Thyroid gland (tissue), 4 donors: ENCODE results near the gene GTF3C4.

Experiments
- POLR2A ChIP-seq, 2 donors: fragments of 450-650 bp; IDR thresholded peaks; one replicate each; pipeline ENCODE4 v1.6.1; 2017; ENCODE audit warnings: antibody characterized with exemption in 2 of 2, mild to moderate bottlenecking in 2 of 2, moderate library complexity in 1 of 2
- TF ChIP-seq, protein P1 (sequence below), 6 experiments: fragments of 200-600 bp in 3 of 6; fragments of 450-650 bp in 3 of 6; sonication (generic) in 3 of 6; IDR thresholded peaks; one replicate each; pipeline ENCODE4 v1.5.1; 2016 to 2019; ENCODE audit warnings: antibody characterized with exemption in 6 of 6, mild to moderate bottlenecking in 2 of 6, inconsistent platforms in 1 of 6, moderate library complexity in 1 of 6

DNA sequence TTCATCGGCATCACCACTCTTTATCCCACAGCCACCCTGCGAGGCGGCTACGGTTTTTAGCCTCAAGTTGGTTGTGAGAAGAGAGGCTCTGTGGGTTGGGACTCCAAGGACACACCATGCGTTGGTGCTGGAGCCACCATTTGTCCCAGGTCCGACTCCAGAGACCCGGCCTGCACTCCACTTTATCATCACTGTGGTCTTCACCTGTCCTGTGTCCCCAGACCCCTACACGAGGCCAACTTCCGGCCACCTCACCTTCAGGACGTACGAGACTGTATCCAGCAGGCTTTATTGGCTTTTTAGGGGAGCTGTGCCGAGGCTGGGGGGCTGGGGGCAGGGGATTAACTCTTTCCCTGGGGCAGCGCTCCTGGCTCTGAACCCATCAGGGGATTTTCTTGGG, 55.0 kb downstream of the GTF3C4 start:
- TF ChIP-seq, protein P1, sequence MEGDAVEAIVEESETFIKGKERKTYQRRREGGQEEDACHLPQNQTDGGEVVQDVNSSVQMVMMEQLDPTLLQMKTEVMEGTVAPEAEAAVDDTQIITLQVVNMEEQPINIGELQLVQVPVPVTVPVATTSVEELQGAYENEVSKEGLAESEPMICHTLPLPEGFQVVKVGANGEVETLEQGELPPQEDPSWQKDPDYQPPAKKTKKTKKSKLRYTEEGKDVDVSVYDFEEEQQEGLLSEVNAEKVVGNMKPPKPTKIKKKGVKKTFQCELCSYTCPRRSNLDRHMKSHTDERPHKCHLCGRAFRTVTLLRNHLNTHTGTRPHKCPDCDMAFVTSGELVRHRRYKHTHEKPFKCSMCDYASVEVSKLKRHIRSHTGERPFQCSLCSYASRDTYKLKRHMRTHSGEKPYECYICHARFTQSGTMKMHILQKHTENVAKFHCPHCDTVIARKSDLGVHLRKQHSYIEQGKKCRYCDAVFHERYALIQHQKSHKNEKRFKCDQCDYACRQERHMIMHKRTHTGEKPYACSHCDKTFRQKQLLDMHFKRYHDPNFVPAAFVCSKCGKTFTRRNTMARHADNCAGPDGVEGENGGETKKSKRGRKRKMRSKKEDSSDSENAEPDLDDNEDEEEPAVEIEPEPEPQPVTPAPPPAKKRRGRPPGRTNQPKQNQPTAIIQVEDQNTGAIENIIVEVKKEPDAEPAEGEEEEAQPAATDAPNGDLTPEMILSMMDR (IDR thresholded peaks at IDR 0.05) = no peak
- TF ChIP-seq POLR2A (IDR thresholded peaks at IDR 0.05) = no peak
